Naive B cell (primary cell): ENCODE data around the gene EXOSC7. TPM values are rescaled to one million over a fixed set of nuclear protein-coding genes. Genes with fewer than 3 reads are reported as not detected.

Experiments used
- ATAC-seq, 2 donors: fragments of 150-1000 bp; cut with Tn5 transposase; 2 replicates each; pipeline ENCODE4 v1.10.0; 2021; ENCODE audit warnings: low read depth in 2 of 2, mild to moderate bottlenecking in 2 of 2, moderate library complexity in 2 of 2
- DNase-seq: peaks from one replicate; pipeline ENCODE4 v3.0.0; 2022
- H3K27ac Mint-ChIP-seq, 6 donors: one replicate each; pipeline ENCODE4 v1.8.0; 2020 to 2022; ENCODE audit warnings: mild to moderate bottlenecking in 6 of 6, mixed read lengths in 6 of 6, moderate library complexity in 5 of 6, inconsistent platforms in 2 of 6
- H3K27me3 Mint-ChIP-seq, 3 donors: one replicate each; pipeline ENCODE4 v1.8.0; 2021 to 2022; ENCODE audit warnings: mixed read lengths in 3 of 3, mild to moderate bottlenecking in 1 of 3
- H3K36me3 Mint-ChIP-seq, 2 donors: one replicate each; pipeline ENCODE4 v1.8.0; 2020 to 2022; ENCODE audit warnings: mixed read lengths in 2 of 2, inconsistent platforms in 1 of 2, mild to moderate bottlenecking in 1 of 2
- H3K4me1 Mint-ChIP-seq, 3 donors: one replicate each; pipeline ENCODE4 v1.8.0; 2020 to 2022; ENCODE audit warnings: mixed read lengths in 3 of 3, inconsistent platforms in 1 of 3, mild to moderate bottlenecking in 1 of 3, moderate library complexity in 1 of 3
- H3K4me3 Mint-ChIP-seq, 8 donors: one replicate each; pipeline ENCODE4 v1.8.0; 2020 to 2022; ENCODE audit warnings: mild to moderate bottlenecking in 8 of 8, mixed read lengths in 8 of 8, moderate library complexity in 8 of 8, inconsistent platforms in 2 of 8
- H3K9me3 Mint-ChIP-seq, 7 donors: one replicate each; pipeline ENCODE4 v1.8.0; 2020 to 2022; ENCODE audit warnings: mixed read lengths in 7 of 7, mild to moderate bottlenecking in 5 of 7, inconsistent platforms in 2 of 7, moderate library complexity in 1 of 7
- polyA plus RNA-seq, 6 donors: library from polyadenylated mRNA; unstranded; fragments of 300-500 nt; fragmentation: Illumina TruSeq; gene quantifications; one replicate each; pipeline ENCODE4 v1.2.3, GENCODE V29; 2021; ENCODE audit warnings: low read depth in 6 of 6

The EXOSC7 gene
- polyA plus RNA-seq, 6 donors from 2014 or later: 28.4 to 64.3 (median 39.0) TPM

- H3K27me3 Mint-ChIP-seq: no peaks in the 10 kb centered on the region
- peaks cover 8 to 10% of the 10 kb centered on the region in 2 donors for H3K36me3 Mint-ChIP-seq
- H3K4me3 Mint-ChIP-seq: no peak overlapping the region
- peak overlapping the region in 1 of 6 donors; percentile 88 for H3K27ac Mint-ChIP-seq
- DNase-seq (no peak), ATAC-seq (no peak)
- H3K4me1 Mint-ChIP-seq: peaks cover 39 to 42% (median 40%) of the 10 kb centered on the region in 3 donors
- no peaks in the 10 kb centered on the region for H3K9me3 Mint-ChIP-seq
These were observed 25.7 kb upstream of the EXOSC7 start for GRCh38 chr3:44950275-44950734.

DNA sequence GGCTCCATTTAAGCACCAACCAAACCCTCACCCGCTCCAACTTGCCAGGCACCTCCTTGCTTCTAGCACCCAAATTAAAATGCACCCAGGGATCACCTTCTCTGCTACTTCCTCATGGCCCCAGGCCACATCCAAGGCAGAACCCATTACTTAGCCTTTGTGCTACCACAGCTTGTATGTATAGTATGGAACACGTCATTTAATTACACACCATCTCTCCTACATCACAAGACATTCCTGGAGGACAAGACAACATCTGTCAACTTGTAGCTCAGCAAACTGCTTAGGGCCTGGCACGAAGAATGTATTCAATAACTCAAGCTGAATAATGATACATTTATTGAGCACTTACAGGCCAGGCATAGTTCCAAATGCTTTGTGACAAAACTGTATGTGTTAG is 23.4 kb upstream of the EXOSC7 start:
- DNase-seq: no peak
- Mint-ChIP-seq H3K36me3 (peaks cover 7 to 8% of the 10 kb centered on the region in 2 donors), H3K27me3 (no peaks in the 10 kb centered on the region), H3K27ac (peak overlapping the region in 2 of 6 donors; percentile 25 to 59), H3K4me1 (peaks cover 49 to 66% (median 51%) of the 10 kb centered on the region in 3 donors), H3K9me3 (no peaks in the 10 kb centered on the region), H3K4me3 (no peak overlapping the region)
- ATAC-seq: no peak

GRCh38 chr3:44954304-44954703 is 21.7 kb upstream of the EXOSC7 start:
- Mint-ChIP-seq H3K36me3 (peaks cover 9 to 10% of the 10 kb centered on the region in 2 donors), H3K4me3 (no peak overlapping the region), H3K4me1 (peaks cover 46 to 67% (median 51%) of the 10 kb centered on the region in 3 donors), H3K9me3 (no peaks in the 10 kb centered on the region), H3K27me3 (no peaks in the 10 kb centered on the region), H3K27ac (peak overlapping the region in 2 of 6 donors; percentile 81 to 90)
- no peak for ATAC-seq
- DNase-seq: no peak

DNA sequence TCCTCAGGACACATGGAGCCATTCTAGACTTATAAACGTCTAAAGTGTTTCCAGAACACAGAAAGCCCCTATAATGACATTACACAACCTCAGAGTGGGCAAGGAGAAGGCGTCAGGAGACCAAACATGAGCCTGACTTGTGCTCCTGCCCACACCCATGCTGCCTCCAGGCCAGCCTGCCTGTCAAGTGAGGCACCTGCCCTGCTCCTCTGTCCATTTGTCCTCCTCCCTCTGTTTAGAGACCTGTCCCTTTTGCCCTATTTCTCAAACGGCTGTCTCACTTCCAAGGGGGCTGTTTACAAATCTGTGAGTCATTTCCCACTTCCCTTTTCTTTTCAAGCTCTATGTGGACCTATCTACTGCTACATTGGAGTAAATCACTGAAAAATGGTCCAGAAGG is 21.1 kb upstream of the EXOSC7 start:
- no peak for DNase-seq
- Mint-ChIP-seq H3K4me1 (peaks cover 46 to 66% (median 51%) of the 10 kb centered on the region in 3 donors), H3K27me3 (no peaks in the 10 kb centered on the region), H3K4me3 (no peak overlapping the region), H3K36me3 (peaks cover 9 to 10% of the 10 kb centered on the region in 2 donors), H3K9me3 (no peaks in the 10 kb centered on the region), H3K27ac (peak overlapping the region in 1 of 6 donors; percentile 81)
- peak in 1 of 2 donors; percentile 53 for ATAC-seq

DNA sequence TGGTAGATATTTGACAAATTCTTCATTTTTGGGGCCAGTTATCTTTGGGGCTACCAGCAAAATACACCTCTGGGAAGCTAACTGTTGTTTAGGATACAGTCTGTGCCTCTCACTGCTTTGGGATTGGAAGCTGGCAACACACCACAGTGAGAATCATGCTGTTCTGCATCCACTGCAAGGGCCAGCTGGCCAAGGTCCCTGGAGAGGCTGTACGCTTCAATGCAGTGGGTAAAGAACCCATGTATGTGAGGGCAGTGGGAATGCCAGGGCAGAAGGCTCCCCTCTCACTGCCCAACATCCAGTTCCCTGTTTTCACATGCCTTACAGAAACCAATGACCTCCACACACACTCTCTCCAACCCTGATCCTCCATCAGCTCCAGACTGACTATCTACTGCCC is 20.1 kb upstream of the EXOSC7 start:
- DNase-seq (no peak), ATAC-seq (no peak)
- Mint-ChIP-seq H3K27me3 (no peaks in the 10 kb centered on the region), H3K4me3 (peak overlapping the region in 2 of 8 donors; percentile 39 to 68), H3K36me3 (peaks cover 9 to 10% of the 10 kb centered on the region in 2 donors), H3K4me1 (peaks cover 40 to 57% (median 45%) of the 10 kb centered on the region in 3 donors), H3K9me3 (no peaks in the 10 kb centered on the region), H3K27ac (peak overlapping the region in 2 of 6 donors; percentile 34 to 38)

- Mint-ChIP-seq H3K9me3 (no peaks in the 10 kb centered on the region), H3K4me1 (peaks cover 35 to 46% (median 40%) of the 10 kb centered on the region in 3 donors), H3K27ac (peak overlapping the region in 1 of 6 donors; percentile 24)
These were observed 18.1 kb upstream of the EXOSC7 start for GRCh38 chr3:44957986-44958385.

GRCh38 chr3:44958386-44958785 is 17.7 kb upstream of the EXOSC7 start:
- peaks cover 37 to 50% (median 44%) of the 10 kb centered on the region in 3 donors for H3K4me1 Mint-ChIP-seq
- H3K27me3 Mint-ChIP-seq: no peaks in the 10 kb centered on the region
- no peak for ATAC-seq
- no peak overlapping the region for H3K4me3 Mint-ChIP-seq
- H3K27ac Mint-ChIP-seq: no peak overlapping the region
- DNase-seq: no peak
- no peaks in the 10 kb centered on the region for H3K9me3 Mint-ChIP-seq
- H3K36me3 Mint-ChIP-seq: peaks cover 9 to 10% of the 10 kb centered on the region in 2 donors

More at GRCh38 chr3:44957986-44958385, 18.1 kb upstream of the EXOSC7 start:
- Mint-ChIP-seq H3K36me3 (peaks cover 9 to 10% of the 10 kb centered on the region in 2 donors), H3K4me3 (no peak overlapping the region), H3K27me3 (no peaks in the 10 kb centered on the region)
- ATAC-seq (no peak), DNase-seq (no peak)

- Mint-ChIP-seq H3K4me3 (no peak overlapping the region), H3K27ac (no peak overlapping the region), H3K9me3 (no peaks in the 10 kb centered on the region), H3K4me1 (peaks cover 40 to 58% (median 52%) of the 10 kb centered on the region in 3 donors), H3K36me3 (peaks cover 9 to 10% of the 10 kb centered on the region in 2 donors), H3K27me3 (no peaks in the 10 kb centered on the region)
- DNase-seq: no peak
- no peak for ATAC-seq
These were observed 15.5 kb upstream of the EXOSC7 start for GRCh38 chr3:44960387-44961026.

DNA sequence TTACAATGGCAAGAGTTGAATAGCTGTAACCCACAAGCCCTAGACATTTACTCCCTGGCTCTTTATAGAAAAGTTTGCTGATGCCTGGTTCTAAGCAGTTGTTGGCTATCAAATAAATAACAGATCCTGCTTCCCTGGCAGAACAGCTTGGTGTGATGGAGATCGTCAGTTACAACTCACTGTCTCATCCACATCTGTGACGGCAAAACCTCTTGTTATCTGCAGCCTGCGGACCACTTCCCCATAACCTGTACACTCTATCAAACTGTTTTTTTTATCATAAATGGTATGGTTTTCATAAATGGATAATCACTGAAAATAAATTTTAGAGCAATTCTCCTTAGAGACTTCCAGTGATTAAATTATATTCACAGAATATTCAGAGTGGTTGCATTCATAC is 14.2 kb upstream of the EXOSC7 start:
- peaks cover 9 to 10% of the 10 kb centered on the region in 2 donors for H3K36me3 Mint-ChIP-seq
- H3K9me3 Mint-ChIP-seq: no peaks in the 10 kb centered on the region
- ATAC-seq: no peak
- no peak overlapping the region for H3K4me3 Mint-ChIP-seq
- peaks cover 35 to 54% (median 44%) of the 10 kb centered on the region in 3 donors for H3K4me1 Mint-ChIP-seq
- H3K27me3 Mint-ChIP-seq: no peaks in the 10 kb centered on the region
- no peak for DNase-seq
- no peak overlapping the region for H3K27ac Mint-ChIP-seq

- Mint-ChIP-seq H3K9me3 (no peaks in the 10 kb centered on the region), H3K4me3 (peak overlapping the region in 1 of 8 donors; percentile 26), H3K4me1 (peaks cover 34 to 54% (median 44%) of the 10 kb centered on the region in 3 donors), H3K27ac (peak overlapping the region in 1 of 6 donors; percentile 6), H3K36me3 (peaks cover under 1 to 2% of the 10 kb centered on the region in 2 donors), H3K27me3 (no peaks in the 10 kb centered on the region)
- DNase-seq (no peak), ATAC-seq (no peak)
These were observed 13.2 kb upstream of the EXOSC7 start for GRCh38 chr3:44962621-44963393.

- peaks cover 39 to 63% (median 48%) of the 10 kb centered on the region in 3 donors for H3K4me1 Mint-ChIP-seq
- DNase-seq (no peak), ATAC-seq (no peak)
- peak overlapping the region in 1 of 8 donors; percentile 61 for H3K4me3 Mint-ChIP-seq
- H3K27me3 Mint-ChIP-seq: no peaks in the 10 kb centered on the region
- no peaks in the 10 kb centered on the region for H3K9me3 Mint-ChIP-seq
- peak overlapping the region in 2 of 6 donors; percentile 27 to 49 for H3K27ac Mint-ChIP-seq
- no peaks in the 10 kb centered on the region for H3K36me3 Mint-ChIP-seq
These were observed 12.3 kb upstream of the EXOSC7 start for GRCh38 chr3:44963571-44964325.

- ATAC-seq (no peak), DNase-seq (no peak)
- peaks cover 50 to 77% (median 62%) of the 10 kb centered on the region in 3 donors for H3K4me1 Mint-ChIP-seq
- H3K9me3 Mint-ChIP-seq: no peaks in the 10 kb centered on the region
- no peak overlapping the region for H3K27ac Mint-ChIP-seq
- H3K27me3 Mint-ChIP-seq: no peaks in the 10 kb centered on the region
- no peak overlapping the region for H3K4me3 Mint-ChIP-seq
- H3K36me3 Mint-ChIP-seq: no peaks in the 10 kb centered on the region
These were observed 10.9 kb upstream of the EXOSC7 start for GRCh38 chr3:44965165-44965564.

DNA sequence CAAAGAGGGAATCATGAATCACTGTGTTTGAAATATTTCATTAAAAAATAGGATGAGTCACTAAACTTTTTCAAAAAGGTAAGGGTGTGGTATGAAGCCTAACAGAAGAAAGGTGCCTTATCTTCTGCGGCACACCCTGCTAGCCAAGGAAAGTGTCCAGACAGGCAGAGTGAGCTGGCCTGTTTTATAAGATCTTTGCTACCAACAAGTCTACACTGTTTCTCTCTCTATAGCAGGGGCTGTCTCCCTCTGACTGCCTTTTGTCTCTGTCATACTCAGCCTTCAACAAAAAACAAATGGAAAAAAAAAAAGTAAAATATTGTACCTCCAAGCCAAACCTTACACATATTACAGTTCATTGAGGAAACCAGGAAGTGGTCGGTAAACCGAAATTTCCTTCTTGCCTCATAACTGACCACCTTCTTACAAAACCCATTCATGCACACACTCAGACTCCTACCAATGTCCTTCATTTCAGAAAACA is 9.2 kb upstream of the EXOSC7 start:
- no peaks in the 10 kb centered on the region for H3K36me3 Mint-ChIP-seq
- no peak for ATAC-seq
- H3K4me1 Mint-ChIP-seq: peaks cover 50 to 83% (median 65%) of the 10 kb centered on the region in 3 donors
- DNase-seq: no peak
- H3K27ac Mint-ChIP-seq: no peak overlapping the region
- peak overlapping the region in 1 of 8 donors; percentile 32 for H3K4me3 Mint-ChIP-seq
- no peaks in the 10 kb centered on the region for H3K9me3 Mint-ChIP-seq
- H3K27me3 Mint-ChIP-seq: no peaks in the 10 kb centered on the region
